HG02884 (cell line): Measurements from ENCODE around the gene PCYOX1L.

Experiments used
- ATAC-seq: cut with Tn5 transposase; IDR thresholded peaks from one replicate; pipeline ENCODE4 v1.9.1; 2021; ENCODE audit warnings: mild to moderate bottlenecking, moderate library complexity; ENCODE audit not compliant: unreplicated experiment

The PCYOX1L gene

GRCh38 chr5:149357370-149358293 is at the start of gene PCYOX1L:
Gene PCYOX1L (plus strand): TSS chr5:149358046. CDS start chr5:149358069, 23 bp downstream.
- peak; percentile 99 for ATAC-seq

GRCh38 chr5:149309354-149309753 is 48.5 kb upstream of the PCYOX1L start:
- ATAC-seq, result no peak

- ATAC-seq, result no peak
Measured at GRCh38 chr5:149310488-149310887, 47.4 kb upstream of the PCYOX1L start.

GRCh38 chr5:149310947-149311658 is 46.7 kb upstream of the PCYOX1L start:
- no peak for ATAC-seq

GRCh38 chr5:149313151-149313841 is 44.5 kb upstream of the PCYOX1L start:
- no peak for ATAC-seq

GRCh38 chr5:149314571-149315111 is 43.2 kb upstream of the PCYOX1L start:
- ATAC-seq, result no peak

- no peak for ATAC-seq
Measured at GRCh38 chr5:149315753-149316152, 42.1 kb upstream of the PCYOX1L start.

- no peak for ATAC-seq
Measured at GRCh38 chr5:149317281-149318048, 40.4 kb upstream of the PCYOX1L start.

GRCh38 chr5:149319174-149319573 is 38.7 kb upstream of the PCYOX1L start:
- ATAC-seq, result no peak

- no peak for ATAC-seq
Measured at GRCh38 chr5:149320791-149321330, 37.0 kb upstream of the PCYOX1L start.

GRCh38 chr5:149322518-149322917 is 35.3 kb upstream of the PCYOX1L start:
- no peak for ATAC-seq

GRCh38 chr5:149323210-149323609 is 34.6 kb upstream of the PCYOX1L start:
- ATAC-seq, result no peak

- ATAC-seq, result no peak
Measured at GRCh38 chr5:149323621-149324205, 34.1 kb upstream of the PCYOX1L start.

- ATAC-seq, result no peak
Measured at GRCh38 chr5:149324641-149325040, 33.2 kb upstream of the PCYOX1L start.

GRCh38 chr5:149325166-149325735 is 32.6 kb upstream of the PCYOX1L start:
- no peak for ATAC-seq

GRCh38 chr5:149325894-149326293 is 32.0 kb upstream of the PCYOX1L start:
- ATAC-seq, result no peak

- no peak for ATAC-seq
Measured at GRCh38 chr5:149326611-149327010, 31.2 kb upstream of the PCYOX1L start.

GRCh38 chr5:149328177-149328576 is 29.7 kb upstream of the PCYOX1L start:
- ATAC-seq, result no peak

- ATAC-seq, result no peak
Measured at GRCh38 chr5:149333711-149334443, 24.0 kb upstream of the PCYOX1L start.
